ENCODE data around the gene SYNGR3.
"Not testable (repeated sequence)": the region's sequence is repeated elsewhere in the genome, so short reads cannot be mapped to it uniquely, and the experiment has no call there.

The SYNGR3 gene

GRCh38 chr16:1945559-1946391 is 44.0 kb upstream of the SYNGR3 start:
- Histone ChIP-seq H3K4me3 (no peak overlapping the region), H3K27ac (no peak overlapping the region), H3K9me3 (ENCODE audit: low read depth, low read length) (no peaks in the 10 kb centered on the region), H3K9ac (ENCODE audit: insufficient read length) (no peak overlapping the region), H3K36me3 (ENCODE audit: insufficient read depth, low read length) (no peaks in the 10 kb centered on the region)
- no peak for DNase-seq (ENCODE audit: low read depth, low spot score)
- TF ChIP-seq EZH2 (IDR thresholded peaks at IDR 0.05) (no peak), FOXP2 (optimal IDR thresholded peaks at IDR 0.05; ENCODE audit: control extremely low read depth, extremely low read length, insufficient read depth) (no peak), POLR2AphosphoS5 (IDR thresholded peaks at IDR 0.05; ENCODE audit: borderline replicate concordance, low read depth, low read length) (no peak)

GRCh38 chr16:1946495-1947368 is 43.0 kb upstream of the SYNGR3 start:
- Histone ChIP-seq H3K9ac (ENCODE audit: insufficient read length) (no peak overlapping the region), H3K27ac (no peak overlapping the region), H3K36me3 (ENCODE audit: insufficient read depth, low read length) (no peaks in the 10 kb centered on the region), H3K4me3 (no peak overlapping the region), H3K9me3 (ENCODE audit: low read depth, low read length) (no peaks in the 10 kb centered on the region)
- TF ChIP-seq FOXP2 (optimal IDR thresholded peaks at IDR 0.05; ENCODE audit: control extremely low read depth, extremely low read length, insufficient read depth) (no peak), POLR2AphosphoS5 (IDR thresholded peaks at IDR 0.05; ENCODE audit: borderline replicate concordance, low read depth, low read length) (no peak), EZH2 (IDR thresholded peaks at IDR 0.05) (no peak)
- no peak for DNase-seq (ENCODE audit: low read depth, low spot score)

- no peak for TF ChIP-seq POLR2AphosphoS5 (IDR thresholded peaks at IDR 0.05; ENCODE audit: borderline replicate concordance, low read depth, low read length)
- no peak for TF ChIP-seq FOXP2 (optimal IDR thresholded peaks at IDR 0.05; ENCODE audit: control extremely low read depth, extremely low read length, insufficient read depth)
- no peak for TF ChIP-seq EZH2 (IDR thresholded peaks at IDR 0.05)
- Histone ChIP-seq H3K36me3 (ENCODE audit: insufficient read depth, low read length) (no peaks in the 10 kb centered on the region), H3K9me3 (ENCODE audit: low read depth, low read length) (no peaks in the 10 kb centered on the region), H3K4me3 (no peak overlapping the region), H3K9ac (ENCODE audit: insufficient read length) (no peak overlapping the region), H3K27ac (no peak overlapping the region)
- DNase-seq (ENCODE audit: low read depth, low spot score): no peak
These were observed 42.5 kb upstream of the SYNGR3 start for GRCh38 chr16:1947369-1947670.

- H3K4me3 ChIP-seq: no peak overlapping the region
- no peak for TF ChIP-seq EZH2 (IDR thresholded peaks at IDR 0.05)
- TF ChIP-seq POLR2AphosphoS5 (IDR thresholded peaks at IDR 0.05; ENCODE audit: borderline replicate concordance, low read depth, low read length): no peak
- TF ChIP-seq FOXP2 (optimal IDR thresholded peaks at IDR 0.05; ENCODE audit: control extremely low read depth, extremely low read length, insufficient read depth): no peak
- H3K27ac ChIP-seq: no peak overlapping the region
- DNase-seq (ENCODE audit: low read depth, low spot score): no peak
- no peaks in the 10 kb centered on the region for H3K9me3 ChIP-seq (ENCODE audit: low read depth, low read length)
- no peaks in the 10 kb centered on the region for H3K36me3 ChIP-seq (ENCODE audit: insufficient read depth, low read length)
- H3K9ac ChIP-seq (ENCODE audit: insufficient read length): no peak overlapping the region
These were observed 40.3 kb upstream of the SYNGR3 start for GRCh38 chr16:1949507-1949906.

GRCh38 chr16:1950047-1950446 is 39.7 kb upstream of the SYNGR3 start:
- TF ChIP-seq EZH2 (IDR thresholded peaks at IDR 0.05) (no peak), POLR2AphosphoS5 (IDR thresholded peaks at IDR 0.05; ENCODE audit: borderline replicate concordance, low read depth, low read length) (no peak), FOXP2 (optimal IDR thresholded peaks at IDR 0.05; ENCODE audit: control extremely low read depth, extremely low read length, insufficient read depth) (no peak)
- H3K9me3 ChIP-seq (ENCODE audit: low read depth, low read length): no peaks in the 10 kb centered on the region
- no peak overlapping the region for H3K4me3 ChIP-seq
- no peak overlapping the region for H3K27ac ChIP-seq
- no peaks in the 10 kb centered on the region for H3K36me3 ChIP-seq (ENCODE audit: insufficient read depth, low read length)
- no peak overlapping the region for H3K9ac ChIP-seq (ENCODE audit: insufficient read length)
- no peak for DNase-seq (ENCODE audit: low read depth, low spot score)

- TF ChIP-seq POLR2AphosphoS5 (IDR thresholded peaks at IDR 0.05; ENCODE audit: borderline replicate concordance, low read depth, low read length) (no peak), EZH2 (IDR thresholded peaks at IDR 0.05) (no peak), FOXP2 (optimal IDR thresholded peaks at IDR 0.05; ENCODE audit: control extremely low read depth, extremely low read length, insufficient read depth) (no peak)
- no peak for DNase-seq (ENCODE audit: low read depth, low spot score)
- Histone ChIP-seq H3K9me3 (ENCODE audit: low read depth, low read length) (no peaks in the 10 kb centered on the region), H3K36me3 (ENCODE audit: insufficient read depth, low read length) (no peaks in the 10 kb centered on the region), H3K4me3 (no peak overlapping the region), H3K27ac (no peak overlapping the region), H3K9ac (ENCODE audit: insufficient read length) (no peak overlapping the region)
These were observed 39.2 kb upstream of the SYNGR3 start for GRCh38 chr16:1950559-1950958.

- H3K4me3 ChIP-seq: no peak overlapping the region
- H3K36me3 ChIP-seq (ENCODE audit: insufficient read depth, low read length): no peaks in the 10 kb centered on the region
- no peak for DNase-seq (ENCODE audit: low read depth, low spot score)
- no peak for TF ChIP-seq FOXP2 (optimal IDR thresholded peaks at IDR 0.05; ENCODE audit: control extremely low read depth, extremely low read length, insufficient read depth)
- no peak overlapping the region for H3K27ac ChIP-seq
- no peaks in the 10 kb centered on the region for H3K9me3 ChIP-seq (ENCODE audit: low read depth, low read length)
- H3K9ac ChIP-seq (ENCODE audit: insufficient read length): no peak overlapping the region
These were observed 36.0 kb upstream of the SYNGR3 start for GRCh38 chr16:1953734-1954133.

GRCh38 chr16:1957434-1958142 is 32.2 kb upstream of the SYNGR3 start:
- DNase-seq (ENCODE audit: low read depth, low spot score); H3K9ac ChIP-seq (ENCODE audit: insufficient read length); H3K9me3 ChIP-seq (ENCODE audit: low read depth, low read length); H3K4me3 ChIP-seq: not testable (repeated sequence)
- Histone ChIP-seq H3K36me3 (ENCODE audit: insufficient read depth, low read length) (peaks cover 11% of the 10 kb centered on the region), H3K27ac (0 out of 2 replicates have a peak overlapping the region, but pooled peaks have one; percentile 46)

- DNase-seq (ENCODE audit: low read depth, low spot score); H3K9me3 ChIP-seq (ENCODE audit: low read depth, low read length); H3K9ac ChIP-seq (ENCODE audit: insufficient read length); H3K4me3 ChIP-seq; H3K27ac ChIP-seq: not testable (repeated sequence)
- peaks cover 16% of the 10 kb centered on the region for H3K36me3 ChIP-seq (ENCODE audit: insufficient read depth, low read length)
These were observed 31.7 kb upstream of the SYNGR3 start for GRCh38 chr16:1958143-1958491.
